GM19238 (cell line): ENCODE data around the gene TMEM255B.

Source experiments
- DNase-seq: peaks from one replicate; pipeline ENCODE4 v3.0.0; 2011; ENCODE audit warnings: low spot score; ENCODE audit not compliant: insufficient read length

TMEM255B gene

GRCh38 chr13:113766035-113766800 is 7.2 kb downstream of the TMEM255B start:
- no peak for DNase-seq

- DNase-seq: no peak
Measured at GRCh38 chr13:113767366-113767765, 8.3 kb downstream of the TMEM255B start.

GRCh38 chr13:113768018-113768905 is 9.2 kb downstream of the TMEM255B start:
- no peak for DNase-seq

GRCh38 chr13:113769106-113769505 is 10.1 kb downstream of the TMEM255B start:
- DNase-seq: no peak

- DNase-seq: no peak
Measured at GRCh38 chr13:113769881-113770280, 10.9 kb downstream of the TMEM255B start.

GRCh38 chr13:113770441-113770840 is 11.4 kb downstream of the TMEM255B start:
- DNase-seq: no peak

- DNase-seq: no peak
Measured at GRCh38 chr13:113770937-113771336, 11.9 kb downstream of the TMEM255B start.

GRCh38 chr13:113771709-113772331 is 12.8 kb downstream of the TMEM255B start:
- no peak for DNase-seq

GRCh38 chr13:113774177-113775107 is 15.4 kb downstream of the TMEM255B start:
- no peak for DNase-seq

GRCh38 chr13:113775451-113776145 is 16.6 kb downstream of the TMEM255B start:
- DNase-seq: no peak

GRCh38 chr13:113776231-113777125 is 17.5 kb downstream of the TMEM255B start:
- DNase-seq: no peak

GRCh38 chr13:113777311-113778260 is 18.6 kb downstream of the TMEM255B start:
- DNase-seq: no peak

- no peak for DNase-seq
Measured at GRCh38 chr13:113781571-113781970, 22.5 kb downstream of the TMEM255B start.

- no peak for DNase-seq
Measured at GRCh38 chr13:113782472-113782871, 23.4 kb downstream of the TMEM255B start.

- DNase-seq: no peak
Measured at GRCh38 chr13:113783200-113783881, 24.3 kb downstream of the TMEM255B start.

- DNase-seq: no peak
Measured at GRCh38 chr13:113783966-113784644, 25.1 kb downstream of the TMEM255B start.

GRCh38 chr13:113784645-113785024 is 25.6 kb downstream of the TMEM255B start:
- DNase-seq: no peak
